Thyroid gland (tissue), 4 donors: ENCODE results near the gene HEPN1.

Experiments
- CTCF ChIP-seq, 6 experiments: fragments of 200-600 bp in 3 of 6; fragments of 450-650 bp in 3 of 6; sonication (generic) in 3 of 6; IDR thresholded peaks; one replicate each; pipeline ENCODE4 v1.5.1; 2016 to 2019; ENCODE audit warnings: antibody characterized with exemption in 6 of 6, mild to moderate bottlenecking in 2 of 6, inconsistent platforms in 1 of 6, moderate library complexity in 1 of 6
- POLR2A ChIP-seq, 2 donors: fragments of 450-650 bp; IDR thresholded peaks; one replicate each; pipeline ENCODE4 v1.6.1; 2017; ENCODE audit warnings: antibody characterized with exemption in 2 of 2, mild to moderate bottlenecking in 2 of 2, moderate library complexity in 1 of 2

- TF ChIP-seq CTCF (IDR thresholded peaks at IDR 0.05) (no peak), POLR2A (IDR thresholded peaks at IDR 0.05) (no peak)
These were observed 20.8 kb upstream of the HEPN1 start for GRCh38 chr11:124898263-124898680.
